ENCODE measurements around the gene C6orf141.

GRCh38 chr6:49530141-49530776 is 20.2 kb upstream of the C6orf141 start:
- no peak for TF ChIP-seq CTCF (IDR thresholded peaks at IDR 0.05; ENCODE audit: control extremely low read depth in 1 of 3, insufficient read depth in 1 of 3, low read depth in 1 of 3, low read length in 3 of 3)
- no peak for TF ChIP-seq POLR2AphosphoS5 (IDR thresholded peaks at IDR 0.05; ENCODE audit: low read depth, low read length)
- no peak for TF ChIP-seq NRF1 (IDR thresholded peaks at IDR 0.05; ENCODE audit: low read depth, low read length)
- no peak for TF ChIP-seq YY1 (IDR thresholded peaks at IDR 0.05; ENCODE audit: low read depth, low read length)
- TF ChIP-seq USF2 (IDR thresholded peaks at IDR 0.05; ENCODE audit: low read length) = no peak
